OCI-LY1 (cell line): ENCODE results near the gene ITGB1BP2.
"Not testable (repeated sequence)": the region's sequence is repeated elsewhere in the genome, so short reads cannot be mapped to it uniquely, and the experiment has no call there.

Experiments
- CTCF ChIP-seq: fragments of 200-600 bp; sonication (generic), shearing (Covaris generic); IDR thresholded peaks from 2 replicates; pipeline ENCODE4 v1.5.1; 2017; ENCODE audit warnings: mild to moderate bottlenecking, antibody characterized with exemption, low read length, moderate library complexity, mixed read lengths
- EZH2 ChIP-seq: fragments of 200-600 bp; sonication (generic), shearing (Covaris generic); IDR thresholded peaks from 2 replicates; pipeline ENCODE4 v1.8.0; 2017; ENCODE audit warnings: borderline replicate concordance, mixed run types, mild to moderate bottlenecking, antibody characterized with exemption, low read length, moderate library complexity, mixed read lengths

DNA sequence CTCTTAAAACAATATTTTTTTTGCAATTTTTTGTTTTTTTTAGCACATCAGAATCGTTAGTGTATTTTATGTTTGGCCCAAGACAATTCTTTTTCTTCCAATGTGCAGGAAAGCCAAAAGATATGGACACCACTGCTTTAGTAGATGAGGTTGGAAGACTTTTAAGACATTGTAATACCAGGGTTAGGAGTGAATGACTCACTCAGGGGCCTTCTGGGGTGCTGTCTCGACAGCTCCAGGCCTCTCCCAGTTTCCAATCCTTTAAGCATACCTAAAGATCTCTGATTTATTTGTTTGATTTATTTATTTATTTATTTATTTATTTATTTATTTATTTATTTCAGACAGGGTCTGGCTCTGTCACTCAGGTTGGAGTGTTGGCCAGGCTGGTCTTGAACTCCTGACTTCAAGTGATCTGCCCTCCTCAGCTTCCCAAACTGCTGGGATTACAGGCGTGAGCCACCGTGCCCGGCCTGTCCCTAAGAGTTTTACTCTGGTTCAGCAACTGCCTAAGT is 47.7 kb downstream of the ITGB1BP2 start:
- not testable (repeated sequence) for TF ChIP-seq CTCF, EZH2
